ENCODE measurements around the gene MRPL33. TPM values are rescaled to one million over a fixed set of nuclear protein-coding genes. Genes with fewer than 3 reads are reported as not detected.

Gene MRPL33
- total RNA-seq, 1 experiment from 2014 or later: 66.8 TPM

DNA sequence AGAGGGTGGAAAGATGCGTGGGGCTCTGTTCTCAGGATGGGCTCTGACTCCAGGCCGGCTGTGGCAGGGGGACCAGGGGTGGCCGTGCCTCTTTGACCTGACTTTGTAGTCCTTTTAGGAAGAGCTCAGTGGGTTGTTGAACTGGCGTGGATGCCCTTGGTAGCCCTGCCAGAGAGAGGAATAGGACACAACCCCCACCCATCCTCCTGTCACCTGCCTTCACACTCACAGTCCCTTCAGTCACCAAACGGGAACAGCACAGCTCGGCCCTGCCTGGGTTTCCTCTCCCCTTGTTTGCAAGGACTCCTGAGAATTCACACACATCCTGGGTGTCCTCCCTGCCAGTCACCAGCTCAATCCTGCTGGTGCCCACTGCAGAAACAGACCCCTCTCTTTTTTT, 20.1 kb upstream of the MRPL33 start:
- whole genome bisulfite sequencing (ENCODE audit: extremely low coverage, insufficient read length, low lambda C conversion rate): no CpG with 5 or more reads among the region's 6 CpGs
- H2BK12ac ChIP-seq (ENCODE audit: insufficient read length, low read depth, low read length): no peak overlapping the region
- TF ChIP-seq, protein P1, sequence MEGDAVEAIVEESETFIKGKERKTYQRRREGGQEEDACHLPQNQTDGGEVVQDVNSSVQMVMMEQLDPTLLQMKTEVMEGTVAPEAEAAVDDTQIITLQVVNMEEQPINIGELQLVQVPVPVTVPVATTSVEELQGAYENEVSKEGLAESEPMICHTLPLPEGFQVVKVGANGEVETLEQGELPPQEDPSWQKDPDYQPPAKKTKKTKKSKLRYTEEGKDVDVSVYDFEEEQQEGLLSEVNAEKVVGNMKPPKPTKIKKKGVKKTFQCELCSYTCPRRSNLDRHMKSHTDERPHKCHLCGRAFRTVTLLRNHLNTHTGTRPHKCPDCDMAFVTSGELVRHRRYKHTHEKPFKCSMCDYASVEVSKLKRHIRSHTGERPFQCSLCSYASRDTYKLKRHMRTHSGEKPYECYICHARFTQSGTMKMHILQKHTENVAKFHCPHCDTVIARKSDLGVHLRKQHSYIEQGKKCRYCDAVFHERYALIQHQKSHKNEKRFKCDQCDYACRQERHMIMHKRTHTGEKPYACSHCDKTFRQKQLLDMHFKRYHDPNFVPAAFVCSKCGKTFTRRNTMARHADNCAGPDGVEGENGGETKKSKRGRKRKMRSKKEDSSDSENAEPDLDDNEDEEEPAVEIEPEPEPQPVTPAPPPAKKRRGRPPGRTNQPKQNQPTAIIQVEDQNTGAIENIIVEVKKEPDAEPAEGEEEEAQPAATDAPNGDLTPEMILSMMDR (conservative IDR thresholded peaks at IDR 0.05): no peak
- no peak overlapping the region for H3K27ac ChIP-seq (ENCODE audit: insufficient read length, low read depth, low read length)
- Mint-ChIP-seq H3K27me3 (ENCODE audit: low read depth) (peaks cover 4% of the 10 kb centered on the region), H3K4me3 (no peak overlapping the region), H3K4me1 (peaks cover 27 to 31% of the 10 kb centered on the region in 2 experiments), H3K36me3 (ENCODE audit: insufficient read depth in 1 of 3, low read depth in 3 of 3) (peaks cover 4 to 10% (median 7%) of the 10 kb centered on the region in 3 experiments), H3K9me3 (peaks cover 14 to 16% of the 10 kb centered on the region in 2 experiments), H3K27ac (no peak overlapping the region; a peak in 1 of 7 replicates)
- H3K9me3 ChIP-seq (ENCODE audit: control insufficient read depth, low read depth, low read length): no peaks in the 10 kb centered on the region
- no peak overlapping the region for H3K9ac ChIP-seq (ENCODE audit: extremely low read depth, insufficient read length, low read length)
- H3K23ac ChIP-seq (ENCODE audit: insufficient read length, low read depth, low read length): no peak overlapping the region
- H2BK120ac ChIP-seq (ENCODE audit: low read depth, low read length, poor library complexity, severe bottlenecking): no peak overlapping the region
- H3K4ac ChIP-seq (ENCODE audit: low read depth, low read length): no peak overlapping the region
- no peak overlapping the region for H3K18ac ChIP-seq (ENCODE audit: insufficient read length, low read depth, low read length)
- H4K5ac ChIP-seq (ENCODE audit: insufficient read length, low read depth, low read length): no peak overlapping the region
- no peak overlapping the region for H2AK5ac ChIP-seq (ENCODE audit: insufficient read length, low read length)
- H3T11ph ChIP-seq (ENCODE audit: low read length): no peak overlapping the region
- no peak overlapping the region for H4K91ac ChIP-seq (ENCODE audit: insufficient read length, low read depth, low read length)
- H3K4me1 ChIP-seq (ENCODE audit: insufficient read depth, low read length): no peaks in the 10 kb centered on the region
- no peak overlapping the region for H2BK15ac ChIP-seq (ENCODE audit: low read depth, low read length)
- no peaks in the 10 kb centered on the region for H3K27me3 ChIP-seq (ENCODE audit: insufficient read depth, low read length)
- H4K20me1 ChIP-seq (ENCODE audit: control insufficient read depth, insufficient read depth, insufficient read length): no peaks in the 10 kb centered on the region
- peaks cover 9% of the 10 kb centered on the region for H3K23me2 ChIP-seq (ENCODE audit: insufficient read length, low read depth, low read length, poor library complexity, severe bottlenecking)
- no peak overlapping the region for H3K14ac ChIP-seq (ENCODE audit: insufficient read depth, low read length)
- no peak overlapping the region for H2BK20ac ChIP-seq (ENCODE audit: low read depth, low read length, poor library complexity, severe bottlenecking)
- H3K56ac ChIP-seq (ENCODE audit: insufficient read length, low read depth, low read length): no peak overlapping the region
- H3K79me1 ChIP-seq (ENCODE audit: insufficient read depth, low read depth, low read length, poor library complexity, severe bottlenecking): no peaks in the 10 kb centered on the region
- no peak overlapping the region for H2BK5ac ChIP-seq (ENCODE audit: insufficient read length, low read length)
- H2AFZ ChIP-seq (ENCODE audit: low read length): no peak overlapping the region
- H4K8ac ChIP-seq (replicated peaks; ENCODE audit: insufficient read length, low read depth, low read length): no peak overlapping the region
- H3K79me2 ChIP-seq (ENCODE audit: insufficient read depth, low read length): no peaks in the 10 kb centered on the region
- H3K4me2 ChIP-seq (ENCODE audit: insufficient read depth, insufficient read length, low read length): no peak overlapping the region
- DNase-seq: no peak

Data from H9 (cell line).